Panc1 (cell line): ENCODE measurements around the gene CLIP1. TPM values are rescaled to one million over a fixed set of nuclear protein-coding genes. Genes with fewer than 3 reads are reported as not detected.
"Not testable (repeated sequence)": the region's sequence is repeated elsewhere in the genome, so short reads cannot be mapped to it uniquely, and the experiment has no call there.

Source experiments
- ATAC-seq: fragments of 200-7000 bp; cut with Tn5 transposase; 2 replicates; pipeline ENCODE4 v1.9.1; 2020; ENCODE audit warnings: mild to moderate bottlenecking, moderate library complexity
- BruUV-seq: library from RNA; stranded (reverse); fragments of 400-500 nt; replicated peaks from 2 replicates; lab custom pipeline; 2021; lab: Mats Ljungman, UMichigan
- CTCF ChIA-PET: fragments of 300-600 bp; sonication (Branson Sonifier 250); formaldehyde crosslinking; loops from one replicate; lab custom pipeline; 2022; ENCODE audit warnings: antibody characterized with exemption; lab: Charles Lee
- POLR2A ChIA-PET: fragments of 300-600 bp; sonication (Branson Sonifier 250); formaldehyde crosslinking; loops from one replicate; lab custom pipeline; 2022; ENCODE audit warnings: antibody characterized with exemption; lab: Charles Lee
- DNase-seq: peaks from one replicate; pipeline ENCODE4 v3.0.0-alpha.2; 2010; ENCODE audit warnings: low read depth, low spot score
- H3K27ac ChIP-seq: 2 replicates; pipeline ENCODE4 v1.5.1; 2011; ENCODE audit warnings: mild to moderate bottlenecking, low read length, inconsistent platforms
- H3K27me3 ChIP-seq: fragments of 200-500 bp; sonication (Bioruptor generic); 2 replicates; pipeline ENCODE4 v1.6.0; 2014; ENCODE audit warnings: low read length, inconsistent platforms; ENCODE audit not compliant: control insufficient read depth, insufficient read depth
- H3K36me3 ChIP-seq: fragments of 200-500 bp; sonication (Bioruptor generic); 2 replicates; pipeline ENCODE4 v1.5.1; 2014; ENCODE audit warnings: inconsistent platforms, mild to moderate bottlenecking, low read length, moderate library complexity; ENCODE audit not compliant: control insufficient read depth, insufficient read depth
- H3K4me1 ChIP-seq: 2 replicates; pipeline ENCODE4 v1.5.1; 2011; ENCODE audit warnings: inconsistent platforms, mild to moderate bottlenecking, low read length, moderate library complexity; ENCODE audit not compliant: control insufficient read depth, insufficient read depth
- H3K4me3 ChIP-seq, 2 experiments: 2 replicates each; pipeline ENCODE4 v1.5.1; 2011 to 2012; ENCODE audit warnings: low read depth in 2 of 2, low read length in 2 of 2, mild to moderate bottlenecking in 2 of 2, inconsistent platforms in 1 of 2, moderate library complexity in 1 of 2
- H3K9me3 ChIP-seq: fragments of 200-500 bp; sonication (Bioruptor generic); 2 replicates; pipeline ENCODE4 v1.5.1; 2014; ENCODE audit warnings: low read depth, mild to moderate bottlenecking, inconsistent platforms, low read length, moderate library complexity; ENCODE audit not compliant: control insufficient read depth, insufficient read depth
- CTCF ChIP-seq: fragments of 450-650 bp; IDR thresholded peaks from 2 replicates; pipeline ENCODE4 v1.5.1; 2017; ENCODE audit warnings: mild to moderate bottlenecking
- POLR2AphosphoS5 ChIP-seq: IDR thresholded peaks from 2 replicates; pipeline ENCODE4 v1.6.1; 2012; ENCODE audit warnings: mild to moderate bottlenecking, low read depth, low read length, moderate library complexity
- REST ChIP-seq, 2 experiments: IDR thresholded peaks; 2 replicates each; pipeline ENCODE4 v1.6.1; 2011 to 2012; ENCODE audit warnings: low read depth in 2 of 2, control low read depth in 1 of 2, low read length in 1 of 2, mild to moderate bottlenecking in 1 of 2, moderate library complexity in 1 of 2; ENCODE audit not compliant: insufficient read depth in 1 of 2
- SIN3A ChIP-seq: IDR thresholded peaks from 2 replicates; pipeline ENCODE4 v1.6.1; 2012; ENCODE audit warnings: low read depth, mild to moderate bottlenecking, low read length, moderate library complexity, borderline replicate concordance; ENCODE audit not compliant: insufficient read depth
- TCF7L2 ChIP-seq: IDR thresholded peaks from 2 replicates; pipeline ENCODE4 v1.6.1; 2011; ENCODE audit warnings: mild to moderate bottlenecking, low read depth, low read length, inconsistent platforms
- in situ Hi-C: cut with HindIII; loops from 2 replicates; pipeline ENCODE4 v1.10.0; 2016; ENCODE audit warnings: low sequenced_read_pairs, low pct_unique_long_range_greater_than_20kb
- intact Hi-C: fragments of 100-400 bp; cut with micrococcal nuclease; formaldehyde crosslinking; loops from one replicate; pipeline ENCODE4 v1.10.0; 2022; ENCODE audit not compliant: unreplicated experiment
- total RNA-seq: library from RNA; stranded (reverse); gene quantifications from one replicate; pipeline ENCODE4 v1.2.1, GENCODE V29; 2021; ENCODE audit not compliant: unreplicated experiment

The CLIP1 gene
- total RNA-seq, 1 experiment from 2014 or later: 117 TPM

- TF ChIP-seq POLR2AphosphoS5: no peak
- no peak for TF ChIP-seq CTCF
- no peak for TF ChIP-seq TCF7L2
- TF ChIP-seq REST (IDR thresholded peaks at IDR 0.05; ENCODE audit: insufficient read depth in 1 of 2, low read depth in 2 of 2, low read length in 1 of 2): no peak
- TF ChIP-seq SIN3A: no peak
- in situ Hi-C loops (no loop called here), intact Hi-C loops (no loop called here)
- peaks cover 5% of the 10 kb centered on the region; the same call in 1 of the 2 replicates for H3K4me1 ChIP-seq
- peak overlapping the region; percentile 96 for H3K27ac ChIP-seq
- ChIA-PET CTCF (no interaction called here), POLR2A (no interaction called here)
- no peaks in the 10 kb centered on the region for H3K9me3 ChIP-seq
- H3K4me3 ChIP-seq: peak overlapping the region; percentile 92 to 98
- no peaks in the 10 kb centered on the region for H3K27me3 ChIP-seq
- BruUV-seq: TSS peak; percentile 66
- DNase-seq (no peak), ATAC-seq (peak; percentile 70)
- peaks cover 13% of the 10 kb centered on the region; the same call in 1 of the 2 replicates for H3K36me3 ChIP-seq
Measured at GRCh38 chr12:122265886-122266229, 156.6 kb downstream of the CLIP1 start.

GRCh38 chr12:122265476-122265875 is 157.0 kb downstream of the CLIP1 start:
- H3K36me3 ChIP-seq: peaks cover 13% of the 10 kb centered on the region; the same call in 1 of the 2 replicates
- peak overlapping the region; percentile 96 for H3K27ac ChIP-seq
- H3K27me3 ChIP-seq: no peaks in the 10 kb centered on the region
- in situ Hi-C loops: no loop called here
- no peak for DNase-seq
- H3K4me1 ChIP-seq: peaks cover 5% of the 10 kb centered on the region; the same call in 1 of the 2 replicates
- intact Hi-C loops: no loop called here
- TF ChIP-seq TCF7L2: no peak
- no peak for TF ChIP-seq POLR2AphosphoS5
- no peak for TF ChIP-seq REST (IDR thresholded peaks at IDR 0.05; ENCODE audit: insufficient read depth in 1 of 2, low read depth in 2 of 2, low read length in 1 of 2)
- TF ChIP-seq CTCF: no peak
- TF ChIP-seq SIN3A: no peak
- ChIA-PET CTCF (no interaction called here), POLR2A (no interaction called here)
- H3K9me3 ChIP-seq: no peaks in the 10 kb centered on the region
- H3K4me3 ChIP-seq: peak overlapping the region; percentile 92 to 98
- ATAC-seq: no peak
- no TSS peak for BruUV-seq

GRCh38 chr12:122260735-122261134 is 161.7 kb downstream of the CLIP1 start:
- peaks cover 13% of the 10 kb centered on the region; the same call in 1 of the 2 replicates for H3K36me3 ChIP-seq
- intact Hi-C loops, DNase-seq, H3K9me3 ChIP-seq, ATAC-seq, H3K27ac ChIP-seq, H3K27me3 ChIP-seq, CTCF ChIA-PET, POLR2A ChIA-PET, in situ Hi-C loops, H3K4me1 ChIP-seq, H3K4me3 ChIP-seq, BruUV-seq: not testable (repeated sequence)
